Heart right ventricle (tissue), 16 donors: Measurements from ENCODE around the gene OSBPL3. TPM values are rescaled to one million over a fixed set of nuclear protein-coding genes. Genes with fewer than 3 reads are reported as not detected.

Experiments
- ATAC-seq, 8 donors: fragments of 200-7000 bp; cut with Tn5 transposase; one replicate each; pipeline ENCODE4 v1.9.1; 2020; ENCODE audit warnings: mild to moderate bottlenecking in 8 of 8, moderate library complexity in 8 of 8, moderate number of reproducible peaks in 1 of 8
- DNase-seq, 2 donors: peaks; one replicate each; pipeline ENCODE4 v3.0.0-alpha.2; 2020
- H3K27ac ChIP-seq, 10 donors: fragments of 200-600 bp; sonication (generic) in 2 of 10; one replicate each; pipeline versions ENCODE4 v1.5.0 to v1.8.0; 2020 to 2022; ENCODE audit warnings: mild to moderate bottlenecking in 3 of 10
- H3K27me3 ChIP-seq, 7 donors: fragments of 200-600 bp; one replicate each; pipeline ENCODE4 v1.8.0; 2021 to 2022; ENCODE audit warnings: mild to moderate bottlenecking in 2 of 7
- H3K36me3 ChIP-seq, 9 donors: fragments of 200-600 bp; sonication (generic) in 1 of 9; one replicate each; pipeline versions ENCODE4 v1.5.0 to v1.8.0; 2020 to 2022; ENCODE audit warnings: mild to moderate bottlenecking in 2 of 9
- H3K4me1 ChIP-seq, 9 donors: fragments of 200-600 bp; sonication (generic) in 1 of 9; one replicate each; pipeline versions ENCODE4 v1.5.0 to v1.8.0; 2020 to 2022; ENCODE audit warnings: mild to moderate bottlenecking in 4 of 9
- H3K4me3 ChIP-seq, 10 donors: fragments of 200-600 bp; sonication (generic) in 2 of 10; one replicate each; pipeline versions ENCODE4 v1.5.0 to v1.8.0; 2020 to 2022; ENCODE audit warnings: mild to moderate bottlenecking in 7 of 10, moderate library complexity in 2 of 10
- H3K9me3 ChIP-seq, 11 donors: fragments of 200-600 bp in 10 of 11; sonication (generic) in 2 of 11; one replicate each; pipeline versions ENCODE4 v1.5.0 to v1.8.0; 2013 to 2022; ENCODE audit warnings: mild to moderate bottlenecking in 2 of 11, control low read depth in 1 of 11, moderate library complexity in 1 of 11
- CTCF ChIP-seq, 9 donors: fragments of 200-600 bp; sonication (generic) in 2 of 9; IDR thresholded peaks; one replicate each; pipeline versions ENCODE4 v1.5.0 to v1.8.0; 2021 to 2022; ENCODE audit warnings: antibody characterized with exemption in 9 of 9, mild to moderate bottlenecking in 5 of 9, moderate library complexity in 1 of 9
- WGBS, 2 donors: extraction: QIAGEN DNeasy Blood & Tissue Kit; methylation state at CpG; one replicate each; pipeline ENCODE4 v1.1.7; 2013; ENCODE audit warnings: inconsistent platforms in 1 of 2; 5-methylcytosine and 5-hydroxymethylcytosine counted together
- intact Hi-C, 10 donors: fragments of 100-400 bp; cut with DNase I; formaldehyde crosslinking; loops; one replicate each; pipeline versions ENCODE4 v1.11.1 to v1.14.2; 2022
- polyA plus RNA-seq, 2 donors: library from polyadenylated mRNA; stranded (reverse); fragments of 200-250 nt; gene quantifications; one replicate each; pipeline ENCODE4 v1.2.3, GENCODE V29; 2013
- total RNA-seq, 10 donors: library from RNA; stranded (reverse); fragmentation: NEBNext Ultra II Directional in 3 of 10; extraction: Animal tissue kit (Norgen Biotek cat#: 25700) in 3 of 10; gene quantifications; one replicate each; pipeline versions ENCODE4 v1.2.1 to v1.2.4, GENCODE V29; 2021 to 2023
- donor health status: Arrhythmogenic right ventricular cardiomyopathy.
- donor health status: ischemic (EF 13 %, LVEDD 7.1; RV severe dilation, severe dysfunction).
- donor health status: healthy with polysubstance abuse.
- donor health status: DM: no; HTN: yes; CAD: no.
- donor health status: DM: no; HTN: no; CAD: no.
- donor health status: ischemic (EF 25% LVEDD 6.9; RV normal size, moderate dysfunction).
- donor health status: ischemic (EF 25% LVEDD 5.7; RV mildly dilated, moderate dysfunction).
- donor health status: healthy.
- donor health status: DM: yes; HTN: yes; CAD: no.
- donor health status: Ischemic cardiomyopathy.
- donor health status: ischemic (EF 35%, LVEDD 5.7; RV mildly dilated, moderate dysfunction).
- donor health status: nonischemic (EF 11% LVEDD 7.7; RV severe dilation, severe dysfunction).
- donor health status: DM: yes; HTN: yes; CAD: no.
- donor health status: PGD.
- donor health status: ischemic (EF 29% LVEDD 5.4; RV normal size, mild dysfunction).
- donor health status: nonischemic (EF 23%, LVEDD 6.1; RV moderate dilation, normal function).

The OSBPL3 gene
- total and polyA plus RNA-seq, 12 donors, result 1.2 to 10.6 (median 3.5) TPM

GRCh38 chr7:24827589-24827988, 152.4 kb downstream of the OSBPL3 start:
- Histone ChIP-seq H3K27me3 (no peaks in the 10 kb centered on the region), H3K27ac (no peak overlapping the region), H3K36me3 (peaks cover 0 to 16% (median 0%) of the 10 kb centered on the region in 9 donors), H3K9me3 (no peaks in the 10 kb centered on the region), H3K4me3 (no peak overlapping the region), H3K4me1 (peaks cover 7 to 66% (median 27%) of the 10 kb centered on the region in 9 donors)
- no peak for TF ChIP-seq CTCF (IDR thresholded peaks at IDR 0.05)
- ATAC-seq (no peak), DNase-seq (no peak)
- 47 to 91% methylated on average over 1 of the region's 1 CpG for WGBS, 2 donors
- intact Hi-C loops, result loop anchor here in 2 of 10 donors (10.0 kb wide), 2 partner anchors 67 to 157 kb away; partner anchors contain the start of gene OSBPL3 (in 1 of the 2)

- Histone ChIP-seq H3K4me3 (no peak overlapping the region), H3K4me1 (peaks cover 7 to 61% (median 27%) of the 10 kb centered on the region in 9 donors), H3K27ac (peak overlapping the region in 1 of 10 donors; percentile 45), H3K36me3 (peaks cover 0 to 16% (median 0%) of the 10 kb centered on the region in 9 donors), H3K27me3 (no peaks in the 10 kb centered on the region), H3K9me3 (no peaks in the 10 kb centered on the region)
- ATAC-seq (no peak), DNase-seq (no peak)
- intact Hi-C loops, result loop anchor here in 2 of 10 donors (10.0 kb wide), 2 partner anchors 68 to 158 kb away; partner anchors contain the start of gene OSBPL3 (in 1 of the 2)
- TF ChIP-seq CTCF (IDR thresholded peaks at IDR 0.05), result no peak
- WGBS, 2 donors, result 93 to 96% methylated on average over 2 of the region's 2 CpGs
Observed at GRCh38 chr7:24827027-24827426, 153.0 kb downstream of the OSBPL3 start.

- Histone ChIP-seq H3K9me3 (no peaks in the 10 kb centered on the region), H3K36me3 (peaks cover 0 to 16% (median 0%) of the 10 kb centered on the region in 9 donors), H3K27ac (peak overlapping the region in 1 of 10 donors; percentile 45), H3K4me1 (peaks cover 7 to 60% (median 27%) of the 10 kb centered on the region in 9 donors), H3K4me3 (no peak overlapping the region), H3K27me3 (no peaks in the 10 kb centered on the region)
- DNase-seq, result no peak
- no peak for TF ChIP-seq CTCF (IDR thresholded peaks at IDR 0.05)
- ATAC-seq, result no peak
- intact Hi-C loops, result loop anchor here in 2 of 10 donors (10.0 kb wide), 2 partner anchors 68 to 158 kb away; partner anchors contain the start of gene OSBPL3 (in 1 of the 2)
- 94 to 95% methylated on average over 7 of the region's 7 CpGs for WGBS, 2 donors
Observed at GRCh38 chr7:24826662-24827020, 153.3 kb downstream of the OSBPL3 start.

- ATAC-seq (peak in 2 of 8 donors; percentile 34 to 36), DNase-seq (no peak)
- TF ChIP-seq CTCF (IDR thresholded peaks at IDR 0.05), result no peak
- H3K27ac ChIP-seq, result peak overlapping the region in 2 of 10 donors; percentile 28 to 45
- no peak overlapping the region for H3K4me3 ChIP-seq
- peaks cover 0 to 16% (median 0%) of the 10 kb centered on the region in 9 donors for H3K36me3 ChIP-seq
- WGBS, 2 donors, result 62 to 65% methylated on average over 6 of the region's 6 CpGs
- H3K4me1 ChIP-seq, result peaks cover 7 to 63% (median 30%) of the 10 kb centered on the region in 9 donors
- no peaks in the 10 kb centered on the region for H3K27me3 ChIP-seq
- no peaks in the 10 kb centered on the region for H3K9me3 ChIP-seq
- intact Hi-C loops, result loop anchor here in 2 of 10 donors (10.0 kb wide), 2 partner anchors 69 to 159 kb away; partner anchors contain the start of gene OSBPL3 (in 1 of the 2)
Observed at GRCh38 chr7:24825931-24826661, 153.9 kb downstream of the OSBPL3 start.
